HG02642 (cell line): ENCODE measurements around the gene HOXA6.

ENCODE experiments used
- ATAC-seq: cut with Tn5 transposase; IDR thresholded peaks from one replicate; pipeline ENCODE4 v1.9.1; 2021; ENCODE audit warnings: mild to moderate bottlenecking; ENCODE audit not compliant: unreplicated experiment, poor library complexity

HOXA6 gene

DNA sequence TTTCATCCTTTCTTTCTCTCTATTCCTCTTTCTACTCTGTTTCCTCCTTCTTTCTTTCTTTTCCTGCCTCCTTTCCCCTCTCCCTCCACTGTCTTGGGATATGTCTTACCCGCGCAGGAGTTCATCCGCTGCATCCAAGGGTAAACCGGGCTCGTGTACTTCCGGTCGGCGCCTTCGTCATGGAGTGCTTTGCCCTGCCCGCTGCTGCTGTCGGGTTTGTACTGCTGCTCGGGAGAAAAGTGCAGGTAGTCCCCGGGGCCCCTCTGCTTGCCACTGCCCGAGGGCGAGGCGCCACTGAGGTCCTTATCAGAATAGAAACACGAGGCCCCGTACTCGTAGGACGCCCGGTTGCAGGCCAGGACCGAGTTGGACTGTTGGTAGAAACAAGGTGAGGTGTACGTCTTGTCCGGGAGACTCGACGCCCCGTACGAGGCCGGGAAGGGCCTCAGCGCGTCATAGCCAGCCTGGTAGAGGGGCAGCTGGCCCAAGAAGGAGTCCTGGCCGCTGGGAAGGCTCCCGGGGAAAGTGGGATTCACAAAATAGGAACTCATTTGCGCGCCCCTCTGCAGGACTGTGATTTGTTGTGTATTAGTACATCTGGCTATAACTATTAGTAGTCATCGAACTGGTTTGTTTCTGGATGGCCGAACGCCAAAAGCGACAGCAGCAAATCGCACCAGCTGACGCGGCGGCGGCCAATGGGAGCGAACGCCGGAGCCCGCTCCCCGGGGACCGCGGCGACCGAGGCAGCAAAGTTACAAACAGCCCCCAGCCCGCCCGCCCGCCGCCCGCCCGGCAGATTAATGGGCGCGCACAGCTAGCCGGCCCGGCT is at the start of gene HOXA6:
HOXA6 (minus strand) TSS at position 576 of the 832 bp plus-strand sequence; CDS start at position 551, 25 bp downstream.
- no peak for ATAC-seq

DNA sequence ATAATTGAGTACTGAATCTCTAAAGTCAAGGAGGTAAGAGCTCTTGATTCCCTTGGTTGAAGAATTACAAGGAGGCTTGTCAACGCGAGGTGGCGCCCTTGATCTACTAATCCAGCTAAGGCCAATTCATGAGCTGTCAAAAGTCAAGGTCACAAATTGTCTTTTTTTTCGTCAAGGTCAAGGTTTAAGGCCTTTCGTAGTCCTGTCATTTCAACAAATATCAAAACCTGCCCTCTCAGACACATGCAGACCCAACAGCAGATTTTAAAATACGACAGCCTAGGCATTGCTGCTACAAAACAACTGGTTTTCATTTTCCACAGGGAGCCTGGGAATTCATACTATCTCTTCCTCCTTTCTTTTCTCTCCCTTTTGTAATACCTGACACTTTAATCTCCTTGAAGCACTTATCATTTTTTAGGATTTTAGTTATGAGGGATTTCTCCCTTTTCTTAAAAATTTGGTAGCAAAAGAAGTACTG is 48.8 kb upstream of the HOXA6 start:
- no peak for ATAC-seq

DNA sequence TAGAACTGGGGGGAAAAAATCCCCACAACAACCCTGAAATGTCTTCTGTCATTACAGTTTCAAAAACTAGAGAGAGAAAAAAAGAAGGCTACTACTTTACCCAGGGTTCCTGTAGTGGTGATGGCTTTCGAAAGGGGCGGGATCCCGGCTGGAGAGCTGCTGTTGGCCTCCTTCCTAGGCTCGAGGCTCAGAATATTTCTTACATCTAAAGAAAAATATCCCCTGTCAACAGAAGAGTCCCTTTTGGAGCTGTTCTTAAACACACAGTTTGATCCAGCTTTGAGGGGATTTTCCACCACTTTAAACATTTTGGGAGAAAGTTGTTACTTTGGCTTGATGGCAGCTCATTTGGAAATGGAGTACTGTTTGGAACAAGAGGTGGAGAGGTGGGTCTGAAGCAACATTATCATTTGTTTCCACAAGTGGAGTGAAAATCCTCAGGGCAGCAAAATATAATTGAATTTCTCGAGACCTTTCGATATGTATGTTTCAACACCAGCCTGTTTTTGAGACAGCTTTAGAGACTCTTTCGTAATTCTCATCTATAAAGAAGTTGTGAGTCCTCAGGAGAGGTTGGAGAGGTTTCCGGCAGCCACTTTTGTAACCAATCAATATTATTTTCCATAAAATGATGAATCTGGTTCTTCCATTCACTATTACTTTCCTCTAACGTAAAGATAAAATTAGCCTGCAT is 47.3 kb upstream of the HOXA6 start:
- no peak for ATAC-seq

DNA sequence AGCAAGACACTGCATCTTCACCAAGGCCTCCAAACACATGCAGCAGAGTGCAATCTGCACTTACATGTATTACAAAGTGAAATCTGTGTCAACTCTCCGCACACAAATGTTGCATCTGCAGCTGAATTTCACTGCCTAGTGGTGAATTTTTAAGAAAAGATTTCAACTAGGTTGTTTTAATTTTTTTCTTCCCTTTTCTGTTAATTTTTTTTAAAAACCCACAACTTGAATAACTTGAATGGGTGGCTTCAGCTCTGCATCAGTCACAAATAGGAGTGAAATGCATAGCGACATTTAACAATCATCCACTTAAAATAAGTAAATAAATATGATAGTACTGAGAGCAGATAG is 46.4 kb upstream of the HOXA6 start:
- no peak for ATAC-seq

DNA sequence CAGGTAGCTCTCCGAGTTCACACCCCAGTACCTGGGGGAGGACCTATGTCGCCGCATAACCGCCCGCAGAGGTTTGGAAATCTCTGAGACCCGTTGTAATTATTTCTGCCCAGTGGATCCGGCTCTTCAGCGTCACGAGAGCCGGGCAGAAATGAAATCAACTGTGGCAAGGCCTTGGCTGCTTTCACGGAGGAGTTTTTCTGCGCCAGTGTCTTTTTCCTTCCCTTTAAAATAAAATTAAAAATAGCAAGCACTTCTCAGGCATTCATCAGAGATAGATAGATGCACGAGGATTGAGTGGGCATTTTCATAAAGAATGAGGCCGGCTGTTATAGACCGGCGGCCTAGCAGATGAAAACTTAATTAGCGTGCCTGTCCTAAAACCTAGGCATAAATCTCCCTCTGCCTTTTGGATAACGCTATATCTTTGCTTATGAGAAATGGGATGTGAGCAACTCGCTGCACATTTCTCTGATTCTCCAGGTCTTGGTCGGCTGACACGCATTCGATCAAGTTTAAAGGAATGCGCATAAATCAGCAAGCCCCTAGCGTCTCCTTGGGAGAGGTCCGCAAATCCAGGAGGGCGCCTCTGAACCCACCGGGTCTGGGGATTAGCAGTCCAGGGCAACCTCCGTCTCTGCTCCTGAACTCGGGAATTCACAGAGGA is 45.9 kb upstream of the HOXA6 start:
- ATAC-seq: no peak

DNA sequence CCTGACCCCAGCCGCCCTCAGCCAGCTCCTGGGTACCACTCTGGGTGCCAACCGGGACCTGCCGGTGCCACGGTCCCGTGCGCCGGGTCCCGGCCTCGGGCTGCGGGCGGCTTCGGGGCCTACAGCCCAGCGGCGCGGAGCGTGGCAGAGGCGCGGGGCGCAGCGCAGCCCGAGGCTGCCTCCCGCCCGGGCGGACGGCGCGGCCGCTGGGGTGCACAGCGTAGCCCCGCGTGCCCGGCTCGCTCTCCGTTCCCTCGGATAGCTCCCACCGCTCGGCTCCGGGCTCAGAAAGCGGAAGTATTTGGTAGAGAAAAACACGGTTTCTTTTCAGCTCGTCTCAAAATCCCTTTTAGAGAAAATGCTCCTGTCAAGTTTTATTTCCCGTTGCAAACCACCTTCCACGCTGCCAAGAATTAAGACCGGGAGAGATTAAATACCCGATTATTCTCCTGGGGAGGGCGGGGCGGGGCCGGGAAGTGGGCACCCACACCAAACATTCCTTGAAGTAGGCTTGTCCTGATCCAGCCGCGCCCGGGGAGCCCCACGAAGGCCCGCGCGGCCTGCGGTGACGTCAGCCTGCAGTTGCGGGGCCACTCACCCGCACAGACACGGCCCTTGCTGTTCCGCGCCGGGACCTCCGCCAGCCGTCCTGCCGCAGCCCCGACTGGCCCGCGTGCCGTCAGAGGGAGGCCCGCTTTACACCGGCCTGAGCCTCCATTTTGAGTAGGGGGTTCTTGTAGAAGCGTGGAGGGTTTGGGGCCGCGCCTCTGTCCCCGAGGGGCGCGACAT is 45.2 kb upstream of the HOXA6 start:
- ATAC-seq: no peak

DNA sequence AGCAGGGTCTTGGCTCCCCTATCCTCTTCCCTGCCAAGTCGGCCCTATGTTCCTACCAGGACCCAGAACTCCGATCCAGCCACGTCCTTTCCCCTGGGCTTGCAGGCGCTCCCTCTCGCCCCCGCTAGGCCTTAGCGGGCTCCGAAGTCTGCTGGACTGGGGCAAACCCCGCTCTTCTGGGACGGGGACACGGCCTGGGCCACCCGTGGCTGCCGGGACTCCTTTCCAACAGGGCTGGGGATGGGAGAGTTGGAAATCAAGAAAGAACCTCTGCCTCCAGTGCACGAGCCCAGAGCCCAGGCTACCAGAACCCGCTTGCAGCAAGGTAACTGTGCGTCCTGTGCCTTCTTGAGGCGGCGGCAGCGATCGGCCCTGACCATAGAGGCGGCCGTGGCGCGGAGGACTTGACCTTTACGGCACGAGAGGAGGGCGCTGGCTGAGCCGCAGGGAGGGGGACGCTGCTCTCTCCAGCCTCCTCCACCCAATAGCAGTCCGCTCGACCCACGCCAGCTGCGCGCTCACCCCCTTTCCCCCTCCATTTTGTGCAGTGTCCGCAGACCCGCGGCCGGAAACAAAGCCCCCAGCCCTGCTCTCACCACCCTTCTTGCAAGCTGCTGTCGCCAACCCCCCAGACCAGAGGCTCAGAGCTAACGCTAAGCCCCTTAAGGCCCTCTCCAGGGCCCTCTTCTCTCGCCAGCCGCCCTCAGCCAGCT is 44.4 kb upstream of the HOXA6 start:
- no peak for ATAC-seq

DNA sequence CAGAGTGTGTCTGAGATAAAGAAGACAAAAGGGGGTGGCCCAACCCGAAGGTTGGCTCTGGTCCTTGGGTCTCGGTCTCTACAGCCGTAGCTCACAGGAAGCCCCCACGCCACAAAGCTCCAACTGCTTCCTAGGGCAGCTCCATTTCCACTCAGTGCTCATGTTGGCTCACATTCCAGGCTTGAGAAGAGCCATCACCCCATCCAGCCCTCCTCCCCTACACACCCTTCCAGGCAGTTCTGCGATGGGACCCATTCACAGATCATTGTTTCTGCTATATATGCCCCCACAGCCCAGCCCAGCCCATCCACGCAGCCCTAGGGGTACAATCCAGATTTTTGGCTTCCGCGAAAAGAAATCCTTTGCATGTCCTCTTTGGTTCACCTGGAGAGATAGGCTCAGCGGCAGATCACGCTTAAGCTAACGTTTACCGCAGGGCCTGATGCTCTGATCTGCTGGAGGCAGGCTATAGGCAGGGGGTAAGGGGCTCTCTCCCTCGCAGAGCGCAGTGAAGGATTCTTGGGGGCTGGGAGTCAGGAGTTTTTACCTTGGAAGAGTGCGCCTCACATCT is 43.7 kb upstream of the HOXA6 start:
- ATAC-seq: no peak

DNA sequence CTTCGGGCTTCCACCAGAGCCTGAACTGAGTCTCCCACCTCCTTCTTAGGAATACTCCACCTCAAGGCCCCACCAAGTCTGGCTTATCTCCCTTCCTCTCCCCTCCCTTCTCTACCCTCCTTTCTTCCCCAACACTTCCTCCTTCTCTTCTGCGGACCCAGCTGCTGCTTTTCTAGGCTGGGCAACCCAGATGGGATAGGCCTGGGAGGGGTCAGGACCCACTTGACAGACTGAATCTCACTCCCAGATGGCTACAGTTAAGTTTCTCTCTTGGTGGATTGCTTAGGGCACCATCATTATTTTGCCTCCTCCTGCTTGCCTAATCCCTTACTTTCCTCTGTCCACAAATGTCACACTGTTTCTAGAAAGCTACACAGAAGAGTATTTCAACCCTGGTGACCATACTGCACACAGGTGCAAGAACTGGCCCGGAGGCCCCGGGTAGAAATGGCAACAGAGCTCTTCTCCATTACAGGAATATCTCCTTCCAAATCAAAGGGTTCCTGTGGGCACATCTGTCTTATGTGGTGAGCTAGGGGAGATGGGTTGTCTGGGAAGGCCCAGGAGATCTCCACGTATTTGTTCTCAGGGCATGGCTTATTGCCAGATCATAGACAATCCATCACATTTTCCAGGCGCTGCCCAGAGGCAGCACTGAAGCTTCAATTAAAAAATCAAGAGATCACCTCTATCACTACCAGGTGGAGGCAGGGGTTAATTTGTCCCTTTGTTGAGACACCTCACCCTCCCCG is 42.6 kb upstream of the HOXA6 start:
- no peak for ATAC-seq

DNA sequence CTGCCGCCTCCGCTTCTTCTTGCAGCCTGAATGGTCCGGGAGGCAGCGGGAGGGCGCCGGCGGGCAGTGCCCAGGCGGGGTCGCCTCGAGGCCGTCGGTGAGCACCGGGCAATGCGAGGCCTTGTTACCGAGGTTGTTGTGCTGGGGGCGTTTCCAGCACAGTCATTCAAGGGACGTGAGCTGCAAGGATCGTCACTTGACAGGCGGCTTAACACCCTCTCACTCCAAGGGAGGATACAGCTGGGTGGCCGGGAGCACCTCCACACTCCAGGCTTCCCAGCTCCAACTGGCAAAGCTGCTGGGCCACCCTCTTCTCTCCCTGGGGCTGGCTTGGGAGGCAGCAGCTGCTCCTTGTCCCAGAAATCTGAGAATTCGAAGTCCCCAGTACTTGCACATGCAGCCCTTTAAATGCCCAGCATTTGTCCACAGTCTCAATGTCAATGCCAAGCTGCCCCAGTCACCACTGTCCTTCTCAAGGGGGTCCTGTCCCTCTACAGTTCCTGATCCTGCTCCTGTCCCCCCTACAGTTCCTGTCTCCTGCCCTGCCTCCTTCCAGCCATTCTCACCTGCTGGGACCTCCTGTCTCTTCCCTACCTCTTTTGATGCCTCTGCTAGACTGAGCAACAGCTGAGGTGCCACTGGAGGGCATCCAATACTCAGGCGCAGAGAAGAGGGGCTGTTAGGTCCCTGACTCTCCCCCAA is 41.9 kb upstream of the HOXA6 start:
- no peak for ATAC-seq

DNA sequence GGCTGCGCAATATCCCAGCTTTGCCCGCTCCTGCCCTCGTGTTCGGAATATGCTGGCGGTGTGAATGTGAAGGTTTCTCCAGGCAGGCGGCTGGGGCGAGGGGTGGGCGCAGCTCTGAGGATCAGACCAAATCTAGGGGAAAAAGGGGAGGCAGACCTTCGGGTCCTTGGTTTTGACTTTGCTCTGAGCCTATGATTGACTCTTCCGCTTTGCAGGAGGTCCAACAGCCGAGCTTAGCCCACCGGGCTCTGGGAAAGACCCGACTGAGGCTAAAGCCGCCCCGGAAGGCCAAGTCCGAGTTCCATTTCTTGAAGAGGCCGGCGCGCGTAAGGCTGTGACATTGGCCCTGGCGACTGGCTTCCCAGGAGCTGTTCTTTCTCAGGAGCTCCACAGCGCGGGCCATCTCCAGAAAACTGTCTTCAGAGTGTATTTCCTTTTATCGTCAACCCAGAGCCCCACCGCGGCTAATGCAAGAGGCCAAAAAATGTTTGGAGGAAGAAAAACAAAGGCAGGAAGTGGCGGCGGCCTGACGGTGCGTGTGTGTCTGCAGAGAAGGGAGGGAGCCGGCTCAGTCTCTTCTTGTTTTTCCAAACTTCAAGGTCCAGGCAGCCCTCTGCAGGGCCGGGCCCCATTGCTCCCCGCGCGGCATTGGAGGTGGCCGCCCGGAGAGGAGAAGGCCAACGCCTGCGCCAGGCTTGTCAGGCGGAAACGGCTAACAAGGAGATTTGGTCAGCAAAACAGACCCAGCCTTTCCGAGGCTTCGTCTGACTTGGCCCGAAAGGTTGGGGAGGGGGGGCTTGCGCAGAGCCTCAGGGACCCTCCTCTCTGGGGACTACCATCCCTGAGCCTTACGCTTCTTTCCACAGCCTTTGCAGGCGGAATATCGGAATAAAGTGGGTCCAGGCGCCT is 41.1 kb upstream of the HOXA6 start:
- ATAC-seq: no peak

DNA sequence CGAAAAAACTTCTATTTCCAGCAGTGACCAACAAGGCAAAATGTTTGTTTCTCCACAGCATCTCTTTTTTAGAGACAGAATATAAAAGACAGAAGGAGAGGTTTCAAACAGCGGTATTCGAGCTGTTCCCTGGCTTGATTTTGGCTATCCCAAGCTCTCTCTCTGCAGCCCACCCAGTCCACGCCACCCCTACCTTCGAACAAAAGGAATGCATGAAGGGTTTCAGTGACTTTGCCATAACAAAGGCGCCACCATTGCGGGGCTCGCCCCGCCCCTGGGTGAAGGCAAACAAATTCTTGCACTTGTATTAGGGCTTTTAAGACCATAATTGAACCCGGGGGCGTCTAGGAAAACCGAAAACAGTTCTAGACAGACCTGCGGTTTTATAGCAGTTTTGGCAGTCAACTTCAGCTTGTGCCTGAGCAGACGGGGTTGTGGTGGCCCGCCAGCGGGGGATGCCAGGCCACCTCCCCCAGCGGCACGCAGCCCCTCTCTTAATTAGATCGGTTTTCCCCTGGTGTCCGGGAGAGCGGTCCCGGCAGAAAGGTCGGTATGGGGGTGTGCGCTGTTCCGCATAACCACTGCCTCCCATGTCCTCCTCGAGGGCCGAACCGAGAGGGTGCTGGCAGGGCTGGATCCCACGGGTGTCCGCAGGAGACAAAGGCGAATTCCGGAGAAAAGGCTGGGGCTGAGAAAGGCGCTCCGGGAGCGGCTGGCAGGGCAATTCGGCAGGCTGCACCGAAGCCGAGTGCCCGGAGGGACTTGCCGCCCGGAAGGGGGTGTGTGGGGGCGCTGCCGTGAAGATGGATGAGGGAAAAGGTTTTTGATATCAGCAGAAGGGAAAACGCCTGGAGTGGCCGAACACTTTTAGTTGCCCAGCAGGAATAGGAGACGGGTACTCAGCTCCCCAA is 40.2 kb upstream of the HOXA6 start:
- no peak for ATAC-seq

DNA sequence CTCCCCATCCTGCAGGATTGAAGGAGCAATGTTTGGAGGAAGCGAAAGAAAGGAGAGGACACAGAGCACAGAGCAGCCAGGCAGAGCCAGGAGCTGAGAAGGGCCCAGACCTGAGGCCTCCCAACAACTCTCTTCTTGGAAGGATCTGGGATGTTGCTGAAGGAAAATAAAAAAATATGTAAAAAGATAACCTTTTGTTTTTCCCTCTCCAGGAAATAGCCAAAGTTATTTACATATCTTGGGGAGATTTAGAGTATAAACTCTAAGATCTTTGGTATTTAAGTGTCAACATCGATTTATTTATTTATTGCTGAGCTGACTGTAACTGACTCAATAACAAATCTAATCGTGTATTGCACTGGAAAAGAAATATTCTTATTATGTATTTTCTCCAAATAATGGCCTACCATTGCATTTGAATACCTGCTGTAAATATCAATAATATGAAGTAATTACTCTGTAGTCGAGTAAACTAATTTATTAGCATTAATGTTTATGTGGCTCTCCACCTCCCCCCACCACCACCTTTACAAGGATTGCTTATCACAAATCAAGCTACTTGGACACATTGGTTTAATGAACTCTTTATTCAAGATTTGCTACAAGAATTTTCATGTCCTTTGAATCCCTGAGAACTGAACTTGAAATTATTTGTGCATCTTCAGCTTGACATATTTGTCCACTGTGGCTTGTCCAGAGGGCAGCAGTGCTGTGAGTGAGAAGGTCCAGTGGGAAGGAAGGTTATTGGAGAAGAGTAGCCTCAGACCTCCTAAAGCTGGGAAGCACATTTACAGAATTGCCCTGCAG is 39.3 kb upstream of the HOXA6 start:
- ATAC-seq: no peak

DNA sequence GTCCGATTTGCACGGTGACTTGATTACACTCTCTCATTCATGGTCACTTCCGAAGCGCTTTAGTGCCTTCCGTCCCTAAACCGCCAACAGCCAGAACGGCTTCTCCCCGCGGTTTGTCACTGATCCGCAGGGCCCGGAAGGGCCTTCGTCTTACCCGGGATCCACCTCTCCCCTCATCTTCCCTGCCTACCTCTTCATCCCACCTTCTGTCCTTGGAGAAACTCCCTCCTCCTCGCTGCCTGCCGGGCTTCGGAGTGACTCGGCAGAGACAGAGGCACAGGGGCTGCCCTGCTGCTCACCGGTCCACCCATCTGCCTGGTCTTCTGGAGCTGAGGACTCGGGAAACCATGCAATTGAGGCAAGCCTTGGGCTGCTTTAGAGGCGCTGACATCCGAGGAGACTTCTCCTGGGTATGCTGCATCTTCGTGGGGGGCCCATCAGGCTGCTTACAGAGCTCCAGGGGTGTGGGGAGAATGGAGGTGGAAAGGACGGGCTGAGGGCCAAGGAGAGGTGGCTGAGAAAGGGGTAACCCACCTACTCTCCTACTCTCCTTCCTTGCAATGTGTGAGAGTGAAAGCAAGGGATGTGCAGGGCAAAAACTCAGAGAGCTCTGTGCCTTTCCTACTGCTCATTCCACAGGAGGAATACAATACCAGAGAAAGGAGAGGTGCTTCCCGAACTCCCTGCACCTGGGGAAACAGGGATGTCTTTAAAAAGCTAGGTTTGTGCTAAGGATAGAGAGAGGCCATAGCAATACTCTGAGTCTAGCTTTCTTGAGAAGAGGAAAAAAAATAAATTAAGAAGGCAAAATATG is 38.5 kb upstream of the HOXA6 start:
- no peak for ATAC-seq
